GM13977 (cell line): ENCODE measurements around the gene ZNF148.
A peak's percentile ranks its signal among the peaks of the same experiment; 100 is the strongest.

ENCODE experiments used
- DNase-seq: peaks from one replicate; pipeline ENCODE4 v3.0.0; 2012; ENCODE audit warnings: low spot score
- CTCF ChIP-seq: IDR thresholded peaks from 2 replicates; pipeline ENCODE4 v1.5.1; 2012; ENCODE audit warnings: mild to moderate bottlenecking, control low read depth; ENCODE audit not compliant: insufficient read depth; ENCODE audit errors: extremely low read depth, missing control alignments
- in situ Hi-C: fragments of 300-500 bp; cut with MboI; formaldehyde crosslinking; loops from one replicate; pipeline ENCODE4 v1.12.0; 2022; ENCODE audit warnings: low sequenced_read_pairs, low pct_unique_long_range_greater_than_20kb, mixed read lengths, inconsistent platforms; ENCODE audit not compliant: unreplicated experiment

ZNF148 gene

GRCh38 chr3:125316949-125317348 is 58.2 kb downstream of the ZNF148 start:
- no peak for DNase-seq
- in situ Hi-C loops = no loop called here
- no peak for TF ChIP-seq CTCF

GRCh38 chr3:125316246-125316645 is 58.9 kb downstream of the ZNF148 start:
- DNase-seq = no peak
- TF ChIP-seq CTCF = no peak
- in situ Hi-C loops = no loop called here

GRCh38 chr3:125313060-125313635 is 62.0 kb downstream of the ZNF148 start:
- no peak for DNase-seq
- in situ Hi-C loops = no loop called here
- TF ChIP-seq CTCF = no peak

GRCh38 chr3:125310623-125311081 is 64.5 kb downstream of the ZNF148 start:
- peak; percentile 25 for DNase-seq
- TF ChIP-seq CTCF = no peak
- in situ Hi-C loops = no loop called here

GRCh38 chr3:125309476-125309875 is 65.6 kb downstream of the ZNF148 start:
- TF ChIP-seq CTCF = no peak
- in situ Hi-C loops = no loop called here
- DNase-seq = no peak

- no peak for DNase-seq
- TF ChIP-seq CTCF = no peak
Observed at GRCh38 chr3:125306620-125307019, 68.5 kb downstream of the ZNF148 start.

More at GRCh38 chr3:125306620-125307019, 68.5 kb downstream of the ZNF148 start:
- in situ Hi-C loops = no loop called here
